Fibroblast of skin of abdomen (primary cell): ENCODE data around the gene WDPCP.
"Not testable (repeated sequence)": the region's sequence is repeated elsewhere in the genome, so short reads cannot be mapped to it uniquely, and the experiment has no call there.

ENCODE experiments used
- DNase-seq: peaks from one replicate; pipeline ENCODE4 v3.0.0-alpha.2; 2013

The WDPCP gene

GRCh38 chr2:63099032-63099431 is 489.2 kb downstream of the WDPCP start:
- no peak for DNase-seq

- DNase-seq: no peak
These were observed 491.8 kb downstream of the WDPCP start for GRCh38 chr2:63096491-63096890.

GRCh38 chr2:63093502-63093901 is 494.8 kb downstream of the WDPCP start:
- no peak for DNase-seq

GRCh38 chr2:63092857-63093256 is 495.4 kb downstream of the WDPCP start:
- no peak for DNase-seq

- DNase-seq: no peak
These were observed 495.9 kb downstream of the WDPCP start for GRCh38 chr2:63092401-63092800.

- DNase-seq: no peak
These were observed 501.6 kb downstream of the WDPCP start for GRCh38 chr2:63086687-63087086.

GRCh38 chr2:63081404-63081803 is 506.9 kb downstream of the WDPCP start:
- DNase-seq: no peak

- no peak for DNase-seq
These were observed 509.2 kb downstream of the WDPCP start for GRCh38 chr2:63078852-63079606.

GRCh38 chr2:63074399-63074798 is 513.9 kb downstream of the WDPCP start:
- DNase-seq: not testable (repeated sequence)

GRCh38 chr2:63073994-63074393 is 514.3 kb downstream of the WDPCP start:
- DNase-seq: no peak

GRCh38 chr2:63071664-63072063 is 516.6 kb downstream of the WDPCP start:
- DNase-seq: no peak
